HepG2 (cell line): ENCODE results near the gene GADD45G. TPM values are rescaled to one million over a fixed set of nuclear protein-coding genes. Genes with fewer than 3 reads are reported as not detected.

Experiments used
- ATAC-seq: fragments of 200-7000 bp; cut with Tn5 transposase; 3 replicates; pipeline ENCODE4 v1.9.1; 2020; ENCODE audit warnings: mild to moderate bottlenecking, moderate library complexity
- BruUV-seq: library from RNA; stranded (reverse); fragments of 400-500 nt; replicated peaks from 2 replicates; lab custom pipeline; 2021; lab: Mats Ljungman, UMichigan
- CTCF ChIA-PET: fragments of 300-600 bp; formaldehyde crosslinking; extraction: SDS; loops from one replicate; lab custom pipeline; 2021; ENCODE audit warnings: low total read pairs, inconsistent platforms, low intra/inter-chr PET ratio; lab: Yijun Ruan, JAX
- POLR2A ChIA-PET: fragments of 350-600 bp; sonication (Branson Sonifier 250); formaldehyde crosslinking; loops from one replicate; lab custom pipeline; 2020; ENCODE audit warnings: antibody characterized with exemption, inconsistent platforms; lab: Yijun Ruan, JAX
- DNase-seq: peaks from one replicate; pipeline ENCODE4 v3.0.0-alpha.2; 2015; ENCODE audit warnings: low spot score
- FAIRE-seq: peaks from 3 replicates; lab custom pipeline; 2011; peaks lifted over from hg19 to GRCh38; lab: Jason Lieb, UNC
- H2AFZ ChIP-seq: one replicate; pipeline ENCODE4 v1.6.1; 2011; ENCODE audit warnings: low read length, inconsistent platforms
- H3K27ac ChIP-seq: fragments of 300-600 bp; 3 replicates; pipeline ENCODE4 v1.8.0; 2011; ENCODE audit warnings: mixed run types, mild to moderate bottlenecking, mixed read lengths, low read length, inconsistent platforms; ENCODE audit not compliant: insufficient read depth; ENCODE audit errors: extremely low read length
- H3K27me3 ChIP-seq, 2 experiments: fragments of 200-600 bp in 1 of 2; 2 replicates in 1 of 2; 3 replicates in 1 of 2; pipeline versions ENCODE4 v1.6.0 to v1.8.0; 2011; ENCODE audit warnings: low read length in 2 of 2, mild to moderate bottlenecking in 2 of 2, moderate library complexity in 2 of 2, inconsistent platforms in 1 of 2; ENCODE audit not compliant: insufficient read depth in 2 of 2, control insufficient read depth in 1 of 2
- H3K36me3 ChIP-seq, 2 experiments: fragments of 200-600 bp in 1 of 2; replicated peaks in 1 of 2; 2 replicates in 1 of 2; 3 replicates in 1 of 2; pipeline versions ENCODE4 v1.5.1 to v1.8.0; 2011; ENCODE audit warnings: low read length in 2 of 2, inconsistent platforms in 1 of 2; ENCODE audit not compliant: insufficient read depth in 2 of 2, control insufficient read depth in 1 of 2
- H3K4me1 ChIP-seq: 2 replicates; pipeline ENCODE4 v1.5.1; 2012; ENCODE audit warnings: low read length, inconsistent platforms; ENCODE audit not compliant: insufficient read depth
- H3K4me2 ChIP-seq: 2 replicates; pipeline ENCODE4 v1.6.0; 2011; ENCODE audit warnings: low read depth, low read length, inconsistent platforms
- H3K4me3 ChIP-seq, 3 experiments: fragments of 200-600 bp in 1 of 3; sonication (generic), shearing (Covaris generic) in 1 of 3; replicated peaks in 1 of 3; 2 replicates each; pipeline ENCODE4 v1.5.1; 2011 to 2016; ENCODE audit warnings: low read length in 3 of 3, inconsistent platforms in 2 of 3, low read depth in 2 of 3, mild to moderate bottlenecking in 2 of 3, control low read depth in 1 of 3, mixed read lengths in 1 of 3; ENCODE audit not compliant: insufficient read depth in 1 of 3
- H3K79me2 ChIP-seq: one replicate; pipeline ENCODE4 v1.6.1; 2011; ENCODE audit warnings: low read length, inconsistent platforms; ENCODE audit not compliant: insufficient read depth
- H3K9ac ChIP-seq: 2 replicates; pipeline ENCODE4 v1.6.0; 2011; ENCODE audit warnings: mild to moderate bottlenecking, low read depth, low read length, inconsistent platforms; ENCODE audit not compliant: insufficient read depth
- H3K9me3 ChIP-seq: 2 replicates; pipeline ENCODE4 v1.5.1; 2012; ENCODE audit warnings: mild to moderate bottlenecking, low read length
- H4K20me1 ChIP-seq: 2 replicates; pipeline ENCODE4 v1.6.0; 2011; ENCODE audit warnings: inconsistent platforms, mild to moderate bottlenecking, low read length, moderate library complexity; ENCODE audit not compliant: insufficient read depth
- FOXC1 ChIP-seq: sonication (generic); formaldehyde crosslinking; IDR thresholded peaks from 2 replicates; pipeline ENCODE4 v1.8.0; 2022; ENCODE audit warnings: mild to moderate bottlenecking, missing genetic modification reagents, borderline replicate concordance
- HDAC1 ChIP-seq: sonication (generic); formaldehyde crosslinking; IDR thresholded peaks from 2 replicates; pipeline ENCODE4 v1.5.1; 2020; ENCODE audit warnings: mild to moderate bottlenecking, missing genetic modification reagents
- JDP2 ChIP-seq: sonication (generic); formaldehyde crosslinking; IDR thresholded peaks from 2 replicates; pipeline ENCODE4 v1.8.1; 2022; ENCODE audit warnings: missing genetic modification reagents, borderline replicate concordance
- KLF15 ChIP-seq: sonication (generic); formaldehyde crosslinking; IDR thresholded peaks from 2 replicates; pipeline ENCODE4 v1.8.1; 2023; ENCODE audit warnings: borderline replicate concordance, mild to moderate bottlenecking, inconsistent platforms, missing genetic modification reagents, mixed read lengths
- TERF1 ChIP-seq: sonication (generic); formaldehyde crosslinking; IDR thresholded peaks from 2 replicates; pipeline ENCODE4 v1.8.0; 2022; ENCODE audit warnings: mild to moderate bottlenecking, missing genetic modification reagents, moderate library complexity
- ZFYVE20 ChIP-seq: sonication (generic); formaldehyde crosslinking; IDR thresholded peaks from 2 replicates; pipeline ENCODE4 v1.8.0; 2023; ENCODE audit warnings: low read depth, mild to moderate bottlenecking, moderate library complexity, missing genetic modification reagents, borderline replicate concordance
- ZMAT3 ChIP-seq: sonication (generic); formaldehyde crosslinking; conservative IDR thresholded peaks from 2 replicates; pipeline ENCODE4 v1.7.0; 2021; ENCODE audit warnings: missing genetic modification reagents
- ZNF660 ChIP-seq: sonication (generic); formaldehyde crosslinking; IDR thresholded peaks from 2 replicates; pipeline ENCODE4 v1.5.1; 2020; ENCODE audit warnings: mild to moderate bottlenecking, low read depth, missing genetic modification reagents, borderline replicate concordance
- ZNF746 ChIP-seq: sonication (generic); formaldehyde crosslinking; IDR thresholded peaks from 2 replicates; pipeline ENCODE4 v1.8.0; 2022; ENCODE audit warnings: mild to moderate bottlenecking, missing genetic modification reagents
- ZSCAN30 ChIP-seq: sonication (generic); formaldehyde crosslinking; IDR thresholded peaks from 2 replicates; pipeline ENCODE4 v1.5.0; 2020; ENCODE audit warnings: mild to moderate bottlenecking, missing genetic modification reagents
- WGBS: methylation state at CpG from one replicate; pipeline ENCODE4 v1.1.6; 2017; ENCODE audit warnings: low lambda C conversion rate; 5-methylcytosine and 5-hydroxymethylcytosine counted together
- in situ Hi-C: cut with HindIII; loops from 2 replicates; pipeline ENCODE4 v1.10.0; 2017; ENCODE audit warnings: low pct_unique_long_range_greater_than_20kb; ENCODE audit not compliant: extremely low pct_ligation_motif_present
- intact Hi-C: fragments of 100-400 bp; cut with micrococcal nuclease; formaldehyde crosslinking; loops from one replicate; pipeline ENCODE4 v1.10.0; 2022; ENCODE audit not compliant: unreplicated experiment
- polyA plus RNA-seq, 8 experiments: library from polyadenylated mRNA; depleted of rRNA in 3 of 8; stranded (reverse) in 7 of 8; unstranded in 1 of 8; fragments of >200 nt; fragmentation: Illumina TruSeq in 4 of 8; extraction: Trizol in 4 of 8; gene quantifications; 2 replicates each; pipeline versions ENCODE4 v1.2.1 to v1.2.3, GENCODE V29; 2011 to 2016; ENCODE audit warnings: low read depth in 4 of 8, missing spikeins in 1 of 8, mixed read lengths in 1 of 8; ENCODE audit not compliant: insufficient read depth in 1 of 8
- total RNA-seq, 5 experiments: library from RNA; depleted of rRNA; stranded (reverse); fragments of >200 nt; fragmentation: Illumina TruSeq; extraction: Trizol; gene quantifications; 2 replicates each; pipeline ENCODE4 v1.2.3, GENCODE V29; 2016; ENCODE audit warnings: low read depth in 1 of 5

GADD45G gene
- total and polyA plus RNA-seq, 2 of the 13 experiments (the other 11 are each of a cell fraction or from before 2014, with no cell fraction given): not detected

GRCh38 chr9:89638359-89638758 lies 33.5 kb downstream of the GADD45G start:
- Histone ChIP-seq H3K27me3 (peaks cover 4 to 28% of the 10 kb centered on the region in 2 experiments; a peak in 2 of 5 replicates), H2AFZ (no peak overlapping the region), H3K9ac (no peak overlapping the region), H3K4me2 (no peak overlapping the region), H3K27ac (no peak overlapping the region), H4K20me1 (no peaks in the 10 kb centered on the region), H3K4me3 (no peak overlapping the region), H3K4me1 (no peaks in the 10 kb centered on the region), H3K9me3 (no peaks in the 10 kb centered on the region), H3K36me3 (no peaks in the 10 kb centered on the region), H3K79me2 (no peaks in the 10 kb centered on the region)
- in situ Hi-C loops: no loop called here
- intact Hi-C loops: no loop called here
- ATAC-seq (no peak; the same call in 2 of the 3 replicates), FAIRE-seq (no peak)
- 0% methylated on average over 3 of the region's 5 CpGs for WGBS
- POLR2A ChIA-PET: no interaction called here
- TF ChIP-seq HDAC1 (CRISPR knock-in tag): no peak
- TF ChIP-seq ZMAT3: no peak
- no peak for TF ChIP-seq KLF15 (CRISPR knock-in tag)
- TF ChIP-seq JDP2: no peak
- no peak for TF ChIP-seq ZSCAN30 (CRISPR knock-in tag)
- TF ChIP-seq TERF1: no peak
- no peak for TF ChIP-seq ZFYVE20 (CRISPR knock-in tag)
- TF ChIP-seq ZNF746 (CRISPR knock-in tag): no peak
- TF ChIP-seq, all 625 proteins: peak for 0
- CTCF ChIA-PET: no interaction called here
- DNase-seq: no peak
- BruUV-seq: no TSS peak

GRCh38 chr9:89638893-89639292 lies 34.1 kb downstream of the GADD45G start:
- TF ChIP-seq ZNF660 (CRISPR knock-in tag) (no peak), FOXC1 (no peak)
- TF ChIP-seq, all 625 proteins: peak for 0
- BruUV-seq: no TSS peak
- Histone ChIP-seq H3K9ac (no peak overlapping the region), H4K20me1 (no peaks in the 10 kb centered on the region), H2AFZ (no peak overlapping the region), H3K4me1 (no peaks in the 10 kb centered on the region), H3K27me3 (peaks cover 4 to 23% of the 10 kb centered on the region in 2 experiments; a peak in 3 of 5 replicates), H3K4me2 (no peak overlapping the region), H3K79me2 (no peaks in the 10 kb centered on the region), H3K9me3 (no peaks in the 10 kb centered on the region), H3K36me3 (no peaks in the 10 kb centered on the region), H3K4me3 (no peak overlapping the region), H3K27ac (no peak overlapping the region)
- FAIRE-seq: no peak
- in situ Hi-C loops: no loop called here
- intact Hi-C loops: no loop called here
- no peak for ATAC-seq
- ChIA-PET CTCF (no interaction called here), POLR2A (no interaction called here)
- no peak for DNase-seq
- WGBS: 28% methylated on average over 5 of the region's 5 CpGs
